GM19351 (cell line): Measurements from ENCODE around the gene ARHGEF37.
"Not testable (repeated sequence)": the region's sequence is repeated elsewhere in the genome, so short reads cannot be mapped to it uniquely, and the experiment has no call there.

Source experiments
- ATAC-seq: cut with Tn5 transposase; IDR thresholded peaks from one replicate; pipeline ENCODE4 v1.9.1; 2021; ENCODE audit warnings: mild to moderate bottlenecking, moderate library complexity; ENCODE audit not compliant: unreplicated experiment

ARHGEF37 gene

DNA sequence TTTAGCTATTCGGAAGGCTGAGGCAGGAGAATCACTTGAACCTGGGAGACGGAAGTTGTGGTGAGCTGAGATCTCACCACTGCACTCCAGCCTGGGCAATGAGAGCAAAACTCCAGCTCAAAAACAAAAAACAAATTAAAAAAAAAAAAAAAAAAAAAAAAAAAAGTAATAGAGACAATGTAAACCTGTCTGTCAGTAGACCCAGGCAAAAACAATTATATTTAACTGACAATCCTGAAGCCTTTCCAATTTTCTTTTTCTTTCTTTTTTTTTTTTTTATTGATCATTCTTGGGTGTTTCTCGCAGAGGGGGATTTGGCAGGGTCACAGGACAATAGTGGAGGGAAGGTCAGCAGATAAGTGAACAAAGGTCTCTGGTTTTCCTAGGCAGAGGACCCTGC, 88.0 kb downstream of the ARHGEF37 start:
- not testable (repeated sequence) for ATAC-seq

DNA sequence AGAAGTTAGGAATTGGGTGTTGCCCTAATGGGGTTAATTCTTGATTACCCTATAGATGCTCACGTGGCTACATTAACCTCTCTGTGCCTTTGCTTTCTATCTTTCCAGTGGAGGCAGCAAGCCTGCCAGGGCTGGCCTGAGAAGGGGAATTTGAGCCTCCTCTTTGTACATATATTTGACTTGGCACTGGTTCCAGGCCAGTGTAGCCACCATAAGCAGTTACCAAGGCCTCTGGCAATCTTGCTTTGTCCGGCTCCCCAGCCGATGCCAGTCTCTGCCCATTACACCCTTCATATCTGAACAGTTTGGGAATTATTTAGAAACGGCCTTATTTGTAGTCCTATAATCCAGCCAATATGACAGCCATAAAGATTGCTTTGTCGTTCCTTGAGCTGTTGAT, 90.2 kb downstream of the ARHGEF37 start:
- no peak for ATAC-seq

DNA sequence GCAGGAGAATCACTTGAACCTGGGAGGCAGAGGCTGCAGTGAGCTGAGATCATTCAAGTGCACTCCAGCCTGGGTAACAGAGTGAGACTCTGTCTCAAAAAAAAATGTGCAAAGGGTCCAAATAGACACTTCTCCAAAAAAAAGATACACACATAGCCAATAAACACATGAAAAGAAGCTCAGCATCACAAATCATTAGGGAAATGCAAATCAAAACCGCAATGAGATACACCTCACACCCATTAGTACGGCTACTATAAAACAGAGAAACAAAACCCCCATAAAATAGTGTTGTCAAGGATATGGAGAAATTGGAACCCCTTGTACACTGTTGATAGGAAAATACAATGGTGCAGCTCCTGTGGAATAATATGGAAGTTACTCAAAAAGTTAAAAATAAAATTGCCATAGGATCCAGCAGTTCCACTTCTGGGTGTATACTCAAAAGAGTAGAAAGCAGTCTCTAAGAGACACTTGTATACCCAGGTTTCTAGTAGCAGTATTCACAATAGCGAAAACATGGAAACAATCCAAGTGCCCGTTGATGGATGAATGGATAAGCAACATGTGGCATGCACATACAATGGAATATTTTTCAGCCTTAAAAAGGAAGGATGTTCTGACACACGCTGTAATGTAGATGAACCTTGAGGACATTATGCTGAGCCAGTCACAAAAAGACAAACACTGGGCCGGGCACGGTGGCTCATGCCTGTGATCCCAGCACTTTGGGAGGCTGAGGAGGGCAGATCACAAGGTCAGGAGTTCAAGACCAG, 91.6 kb downstream of the ARHGEF37 start:
- ATAC-seq, result no peak

DNA sequence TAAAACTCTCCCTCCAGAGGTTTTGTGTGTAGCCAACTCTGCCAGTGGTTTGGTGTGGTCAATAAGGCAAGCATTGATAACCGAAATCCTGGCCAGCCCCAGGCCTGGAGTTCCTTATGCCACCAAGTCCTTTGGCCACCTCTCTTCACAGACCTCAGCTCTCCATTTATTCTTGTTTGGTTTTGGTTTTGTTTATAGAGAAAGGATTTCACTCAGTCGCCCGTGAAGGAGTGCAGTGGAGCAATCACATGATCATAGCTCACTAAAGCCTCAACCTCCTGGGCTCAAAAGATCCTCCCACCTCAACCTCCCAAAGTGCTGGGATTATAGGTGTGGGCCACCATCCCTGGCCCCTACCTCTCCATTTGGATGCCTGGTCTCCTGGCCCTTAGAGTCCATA, 93.4 kb downstream of the ARHGEF37 start:
- ATAC-seq, result peak; percentile 65

DNA sequence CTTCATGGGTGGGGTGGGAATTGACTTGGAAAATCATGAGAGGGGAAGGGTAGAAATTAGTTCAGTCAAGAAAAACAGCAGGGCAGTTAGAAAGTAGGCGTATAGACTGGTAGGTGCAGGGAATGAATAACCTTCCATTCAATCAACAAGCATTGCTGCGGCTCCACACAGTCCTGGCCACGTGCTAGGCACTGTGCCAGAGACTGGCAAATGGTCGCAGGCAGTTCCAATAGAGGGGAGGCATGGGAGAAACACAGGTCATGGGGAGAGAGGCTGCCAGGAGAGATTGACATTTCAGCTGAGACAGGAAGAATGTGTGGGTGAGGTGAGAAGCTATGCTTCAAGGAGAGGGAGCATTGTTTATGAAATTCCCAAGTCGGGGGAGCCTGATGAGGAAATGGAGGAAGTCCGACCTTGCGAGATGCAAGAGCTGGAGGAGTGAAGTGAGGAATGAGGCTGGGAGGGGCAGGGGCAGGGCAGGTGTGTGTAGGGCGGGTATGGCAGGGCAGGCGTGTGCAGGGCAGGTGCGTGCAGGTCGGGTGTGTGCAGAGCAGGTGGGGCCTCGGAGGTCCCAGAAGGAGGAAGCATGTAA, 94.4 kb downstream of the ARHGEF37 start:
- no peak for ATAC-seq

DNA sequence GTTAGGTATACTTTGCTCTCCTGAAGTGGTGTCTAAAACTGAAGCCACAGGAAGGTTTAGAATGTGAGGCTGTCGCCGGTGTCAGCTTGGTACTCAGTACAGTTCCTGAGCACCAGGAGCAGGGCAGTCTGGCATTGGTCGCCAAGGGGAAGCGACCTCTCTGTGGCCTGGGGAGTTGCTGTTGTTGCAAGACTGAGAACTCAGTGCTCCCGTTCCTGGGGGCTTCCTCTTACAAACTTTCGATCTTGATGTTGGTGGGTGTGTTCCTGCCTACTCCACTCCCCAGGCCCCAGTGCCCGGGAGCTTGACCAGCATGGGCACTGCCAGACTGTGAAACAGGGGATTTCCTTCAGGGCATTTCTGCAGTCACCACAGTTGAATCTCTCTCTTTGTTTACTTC, 96.4 kb downstream of the ARHGEF37 start:
- no peak for ATAC-seq

DNA sequence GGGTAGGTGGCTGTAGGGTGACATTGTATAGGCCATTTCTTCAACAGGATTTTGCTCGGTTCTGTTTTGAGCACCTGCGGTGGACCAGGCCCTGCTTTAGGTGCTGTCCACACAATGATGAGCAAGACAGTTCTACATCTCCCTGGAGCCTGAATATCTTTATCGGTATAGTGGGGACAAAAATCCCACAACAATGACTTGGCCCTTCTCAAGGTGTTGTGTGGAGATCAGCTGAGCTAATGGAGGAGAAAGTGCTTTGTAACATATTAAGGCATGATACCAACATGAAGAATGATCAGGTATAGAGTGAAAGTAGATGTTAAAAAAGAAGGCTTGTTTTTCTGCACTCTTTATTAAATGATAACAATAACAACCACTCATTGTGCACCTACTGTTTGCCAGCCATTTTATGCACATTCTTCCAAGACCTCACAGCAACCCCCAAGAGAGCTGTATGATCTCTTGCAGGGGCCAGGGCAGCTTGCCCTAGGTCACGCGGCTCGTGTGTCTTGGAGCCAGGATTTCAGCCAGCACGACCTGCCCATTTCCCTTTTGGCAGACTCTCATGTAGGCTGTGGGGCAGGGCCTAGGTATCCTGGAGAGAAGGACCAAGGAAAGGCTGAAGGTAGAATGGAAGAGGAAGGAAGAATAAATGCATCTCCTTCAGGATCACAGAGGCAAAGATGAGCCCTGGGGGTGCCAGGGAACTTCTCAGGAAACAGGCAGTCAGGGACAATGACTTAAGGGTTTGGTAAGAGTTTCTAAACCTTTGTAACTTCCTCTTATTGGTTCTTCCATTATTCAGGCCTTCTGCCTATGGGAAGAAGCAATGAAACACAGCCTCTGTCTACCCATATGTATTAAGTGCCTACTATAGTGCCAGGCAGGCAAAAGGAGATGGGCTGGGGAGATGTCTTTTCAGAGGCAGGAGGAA, 98.8 kb downstream of the ARHGEF37 start:
- peak; percentile 40 for ATAC-seq

DNA sequence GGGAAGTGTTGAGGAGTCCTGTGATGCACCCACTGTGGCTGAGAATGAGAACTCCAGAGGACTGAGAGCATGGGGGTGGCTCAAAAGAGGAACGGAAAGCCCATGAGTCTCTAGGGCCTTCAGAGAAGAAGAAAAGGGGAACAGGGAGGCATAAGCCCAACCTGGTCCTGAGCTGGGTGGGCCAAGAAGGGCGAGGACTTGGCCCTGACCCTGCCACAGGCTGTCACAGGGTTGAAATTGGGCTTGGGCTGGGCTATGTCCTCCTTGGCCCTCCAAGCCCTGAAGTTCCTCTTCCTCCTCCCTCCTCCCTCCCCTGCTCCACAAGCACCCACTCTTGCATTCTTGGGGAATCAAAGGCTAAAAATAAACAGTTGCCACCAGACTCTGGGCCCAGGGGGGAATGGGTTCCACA, 99.5 kb downstream of the ARHGEF37 start:
- ATAC-seq, result peak; percentile 99

DNA sequence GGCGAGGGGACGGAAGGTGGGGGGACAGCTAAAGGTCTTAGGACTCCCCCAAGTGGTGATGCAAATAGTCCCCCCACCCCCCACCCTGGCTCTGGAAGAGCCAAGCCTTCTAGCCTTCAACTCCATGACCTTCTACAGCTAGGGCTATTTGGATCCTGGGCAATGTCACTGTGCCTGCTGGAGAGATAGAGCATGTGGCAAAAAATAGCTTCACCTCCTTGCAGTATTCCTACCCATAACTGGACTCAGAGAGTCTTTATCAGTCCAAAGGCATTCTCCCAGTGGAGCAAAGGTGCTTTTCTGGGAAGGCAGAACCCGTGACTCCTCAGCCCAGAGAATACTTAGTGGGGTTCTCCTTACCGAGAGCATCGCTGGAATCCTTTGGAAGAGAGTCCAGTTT, 100.0 kb downstream of the ARHGEF37 start:
- no peak for ATAC-seq

DNA sequence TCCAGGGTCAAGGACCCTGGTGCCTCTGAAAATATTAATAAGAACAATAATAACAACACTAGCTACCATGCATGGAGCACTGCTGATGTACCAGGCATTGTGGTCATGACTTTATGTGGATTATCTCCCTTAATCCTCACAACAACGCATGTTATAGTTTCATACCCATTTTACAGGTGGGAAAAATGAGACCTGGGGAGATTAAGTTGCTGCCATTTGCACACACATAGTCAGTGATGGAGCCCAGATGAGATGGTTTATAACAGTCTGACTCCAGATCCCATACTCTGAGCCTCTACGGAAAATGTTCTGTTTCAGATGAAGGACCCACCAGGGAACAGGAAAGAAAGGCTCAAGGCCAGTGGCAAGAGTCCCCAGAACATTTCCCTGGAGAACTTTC, 100.6 kb downstream of the ARHGEF37 start:
- ATAC-seq, result no peak

DNA sequence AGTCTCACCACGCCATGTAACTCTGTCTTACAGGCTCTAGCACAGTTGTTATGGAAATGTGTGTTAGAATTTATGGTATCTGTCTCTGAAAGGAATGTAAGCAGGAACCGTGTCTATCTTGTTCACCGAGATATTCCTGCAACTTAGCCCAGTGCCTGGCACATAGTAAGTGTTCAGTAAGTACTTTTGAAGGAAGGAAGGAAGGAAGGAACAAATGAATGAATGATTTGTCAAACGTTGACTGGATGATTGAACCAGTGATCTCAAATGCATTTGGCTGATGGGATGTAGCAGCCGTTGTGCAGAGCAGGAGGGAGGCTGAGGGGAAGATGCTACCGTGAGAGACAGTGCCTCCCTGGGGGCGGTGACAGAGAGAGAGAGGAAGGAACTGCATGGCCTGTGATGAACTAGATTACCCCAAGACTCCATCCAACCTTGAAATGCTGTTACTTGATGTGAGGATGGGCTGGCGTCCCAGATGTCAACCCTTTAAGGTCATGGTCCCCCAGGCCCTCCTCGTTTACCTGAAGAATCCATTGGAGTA, 101.3 kb downstream of the ARHGEF37 start:
- no peak for ATAC-seq

DNA sequence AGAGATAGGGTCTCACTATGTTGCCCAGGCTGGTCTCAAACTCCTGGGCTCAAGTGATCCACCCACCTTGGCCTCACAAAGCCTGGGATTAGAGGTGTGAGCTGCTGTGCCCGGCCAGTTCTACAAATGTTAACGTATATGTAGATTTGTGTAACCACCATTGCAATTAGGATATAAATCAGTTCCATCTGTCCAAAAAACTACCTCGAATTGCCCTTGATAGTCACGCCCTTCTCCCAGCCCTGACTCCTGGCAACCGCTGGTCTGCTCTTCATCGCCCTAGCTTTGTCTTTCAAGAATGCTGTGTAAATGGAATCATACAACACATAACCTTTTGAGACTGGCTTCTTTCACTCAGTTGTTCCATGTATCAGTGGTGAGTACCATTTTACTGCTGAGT, 102.7 kb downstream of the ARHGEF37 start:
- ATAC-seq, result no peak

DNA sequence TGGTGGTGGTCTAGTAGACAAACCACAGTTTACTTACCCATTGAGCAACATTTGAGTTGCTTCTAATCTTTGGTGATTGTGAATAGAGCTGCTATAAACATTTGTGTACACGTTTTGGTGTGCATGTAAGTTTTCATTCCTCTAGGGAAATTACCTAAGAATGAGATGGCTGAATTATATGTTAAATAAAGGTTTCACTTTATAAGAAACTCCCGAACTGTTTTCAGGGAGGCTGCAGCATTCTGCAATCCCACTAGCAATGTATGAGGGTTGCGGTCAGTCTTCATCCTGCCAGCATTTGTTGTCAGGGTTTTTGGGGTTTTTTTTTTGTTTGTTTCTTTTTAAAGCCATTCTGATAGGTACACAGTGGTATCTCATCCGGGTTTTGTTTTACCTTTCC, 103.1 kb downstream of the ARHGEF37 start:
- ATAC-seq, result no peak
